ENCODE results near the gene EDIL3.

DNA sequence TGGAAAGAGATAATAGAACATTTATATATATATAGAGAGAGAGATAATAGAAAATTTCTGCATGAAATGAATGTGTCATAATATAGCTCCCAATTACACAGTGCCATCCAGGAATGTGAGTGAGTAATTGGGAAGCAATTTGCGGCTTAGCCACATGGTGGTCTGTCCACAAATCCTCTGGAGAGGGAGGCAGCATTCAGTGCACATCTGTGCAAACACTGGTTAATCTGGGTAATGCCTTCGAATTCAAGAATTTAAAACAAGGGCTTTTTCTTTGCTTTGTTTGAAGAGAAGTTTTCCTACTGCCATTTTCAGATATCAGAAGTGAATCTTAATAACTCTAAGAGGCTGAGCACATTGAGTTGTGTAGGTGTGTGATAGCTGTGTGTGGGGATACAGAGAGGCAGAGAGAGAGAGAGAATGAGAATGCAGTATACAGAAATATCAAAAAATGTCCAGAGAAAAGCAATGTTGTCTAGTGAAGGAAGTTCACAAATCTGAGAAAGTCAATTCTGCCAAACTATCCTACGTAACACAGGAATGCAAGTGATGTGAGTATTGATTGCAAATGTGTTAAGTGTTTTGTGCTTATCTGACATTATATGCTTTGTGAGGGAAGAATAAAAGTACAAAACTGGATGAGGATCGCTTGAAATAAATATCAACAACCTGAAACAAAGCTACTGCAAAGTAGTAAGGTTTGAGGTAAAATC lies 134.6 kb downstream of the EDIL3 start:
- TF ChIP-seq CTCF (conservative IDR thresholded peaks at IDR 0.05 in 1 of 2, IDR thresholded peaks at IDR 0.05 in 1 of 2; ENCODE audit: extremely low read depth in 1 of 2, insufficient read depth in 1 of 2, low read depth in 1 of 2, low read length in 2 of 2): no peak
- no peak for TF ChIP-seq EZH2 (IDR thresholded peaks at IDR 0.05; ENCODE audit: borderline replicate concordance, low read length)
